Panc1 (cell line): ENCODE measurements around the gene WHRN. TPM values are rescaled to one million over a fixed set of nuclear protein-coding genes. Genes with fewer than 3 reads are reported as not detected.

ENCODE experiments used
- ATAC-seq: fragments of 200-7000 bp; cut with Tn5 transposase; 2 replicates; pipeline ENCODE4 v1.9.1; 2020; ENCODE audit warnings: mild to moderate bottlenecking, moderate library complexity
- BruUV-seq: library from RNA; stranded (reverse); fragments of 400-500 nt; replicated peaks from 2 replicates; lab custom pipeline; 2021; lab: Mats Ljungman, UMichigan
- CTCF ChIA-PET: fragments of 300-600 bp; sonication (Branson Sonifier 250); formaldehyde crosslinking; loops from one replicate; lab custom pipeline; 2022; ENCODE audit warnings: antibody characterized with exemption; lab: Charles Lee
- POLR2A ChIA-PET: fragments of 300-600 bp; sonication (Branson Sonifier 250); formaldehyde crosslinking; loops from one replicate; lab custom pipeline; 2022; ENCODE audit warnings: antibody characterized with exemption; lab: Charles Lee
- DNase-seq: peaks from one replicate; pipeline ENCODE4 v3.0.0-alpha.2; 2010; ENCODE audit warnings: low read depth, low spot score
- H3K27ac ChIP-seq: 2 replicates; pipeline ENCODE4 v1.5.1; 2011; ENCODE audit warnings: mild to moderate bottlenecking, low read length, inconsistent platforms
- H3K27me3 ChIP-seq: fragments of 200-500 bp; sonication (Bioruptor generic); 2 replicates; pipeline ENCODE4 v1.6.0; 2014; ENCODE audit warnings: low read length, inconsistent platforms; ENCODE audit not compliant: control insufficient read depth, insufficient read depth
- H3K36me3 ChIP-seq: fragments of 200-500 bp; sonication (Bioruptor generic); 2 replicates; pipeline ENCODE4 v1.5.1; 2014; ENCODE audit warnings: inconsistent platforms, mild to moderate bottlenecking, low read length, moderate library complexity; ENCODE audit not compliant: control insufficient read depth, insufficient read depth
- H3K4me1 ChIP-seq: 2 replicates; pipeline ENCODE4 v1.5.1; 2011; ENCODE audit warnings: inconsistent platforms, mild to moderate bottlenecking, low read length, moderate library complexity; ENCODE audit not compliant: control insufficient read depth, insufficient read depth
- H3K4me3 ChIP-seq, 2 experiments: 2 replicates each; pipeline ENCODE4 v1.5.1; 2011 to 2012; ENCODE audit warnings: low read depth in 2 of 2, low read length in 2 of 2, mild to moderate bottlenecking in 2 of 2, inconsistent platforms in 1 of 2, moderate library complexity in 1 of 2
- H3K9me3 ChIP-seq: fragments of 200-500 bp; sonication (Bioruptor generic); 2 replicates; pipeline ENCODE4 v1.5.1; 2014; ENCODE audit warnings: low read depth, mild to moderate bottlenecking, inconsistent platforms, low read length, moderate library complexity; ENCODE audit not compliant: control insufficient read depth, insufficient read depth
- POLR2AphosphoS5 ChIP-seq: IDR thresholded peaks from 2 replicates; pipeline ENCODE4 v1.6.1; 2012; ENCODE audit warnings: mild to moderate bottlenecking, low read depth, low read length, moderate library complexity
- SIN3A ChIP-seq: IDR thresholded peaks from 2 replicates; pipeline ENCODE4 v1.6.1; 2012; ENCODE audit warnings: low read depth, mild to moderate bottlenecking, low read length, moderate library complexity, borderline replicate concordance; ENCODE audit not compliant: insufficient read depth
- TCF7L2 ChIP-seq: IDR thresholded peaks from 2 replicates; pipeline ENCODE4 v1.6.1; 2011; ENCODE audit warnings: mild to moderate bottlenecking, low read depth, low read length, inconsistent platforms
- in situ Hi-C: cut with HindIII; loops from 2 replicates; pipeline ENCODE4 v1.10.0; 2016; ENCODE audit warnings: low sequenced_read_pairs, low pct_unique_long_range_greater_than_20kb
- intact Hi-C: fragments of 100-400 bp; cut with micrococcal nuclease; formaldehyde crosslinking; loops from one replicate; pipeline ENCODE4 v1.10.0; 2022; ENCODE audit not compliant: unreplicated experiment
- total RNA-seq: library from RNA; stranded (reverse); gene quantifications from one replicate; pipeline ENCODE4 v1.2.1, GENCODE V29; 2021; ENCODE audit not compliant: unreplicated experiment
- TF ChIP-seq, protein P1 (sequence below), 2 experiments: IDR thresholded peaks; 2 replicates each; pipeline ENCODE4 v1.6.1; 2011 to 2012; ENCODE audit warnings: low read depth in 2 of 2, control low read depth in 1 of 2, low read length in 1 of 2, mild to moderate bottlenecking in 1 of 2, moderate library complexity in 1 of 2; ENCODE audit not compliant: insufficient read depth in 1 of 2
- TF ChIP-seq, protein P2 (sequence below): fragments of 450-650 bp; IDR thresholded peaks from 2 replicates; pipeline ENCODE4 v1.5.1; 2017; ENCODE audit warnings: mild to moderate bottlenecking

WHRN gene
- total RNA-seq, 1 experiment from 2014 or later: 18.0 TPM

DNA sequence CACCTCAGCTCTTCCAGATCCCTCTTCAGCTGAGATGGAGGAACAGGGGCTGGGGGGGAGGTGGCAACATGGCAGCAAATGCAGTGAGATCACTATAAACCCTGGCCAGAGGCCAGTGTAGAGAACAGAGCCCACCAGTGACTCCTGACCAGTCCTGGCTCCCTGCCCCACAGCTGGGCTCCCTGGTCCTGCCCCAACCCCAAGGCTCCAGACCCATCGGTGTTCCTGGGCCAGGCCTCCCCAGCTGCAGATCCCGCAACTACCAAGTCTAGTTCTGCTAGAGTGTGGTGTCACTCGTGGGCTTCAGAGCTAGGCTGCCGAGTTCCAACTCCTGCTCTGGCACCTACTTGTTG lies 134.3 kb downstream of the WHRN start:
- Histone ChIP-seq H3K4me3 (no peak overlapping the region), H3K27ac (no peak overlapping the region), H3K4me1 (peaks cover 3% of the 10 kb centered on the region), H3K36me3 (no peaks in the 10 kb centered on the region), H3K9me3 (no peaks in the 10 kb centered on the region), H3K27me3 (no peaks in the 10 kb centered on the region)
- CTCF ChIA-PET: no interaction called here
- ATAC-seq: no peak
- POLR2A ChIA-PET: no interaction called here
- in situ Hi-C loops (no loop called here), intact Hi-C loops (no loop called here)
- DNase-seq: no peak
- no TSS peak for BruUV-seq
- TF ChIP-seq, protein P1, sequence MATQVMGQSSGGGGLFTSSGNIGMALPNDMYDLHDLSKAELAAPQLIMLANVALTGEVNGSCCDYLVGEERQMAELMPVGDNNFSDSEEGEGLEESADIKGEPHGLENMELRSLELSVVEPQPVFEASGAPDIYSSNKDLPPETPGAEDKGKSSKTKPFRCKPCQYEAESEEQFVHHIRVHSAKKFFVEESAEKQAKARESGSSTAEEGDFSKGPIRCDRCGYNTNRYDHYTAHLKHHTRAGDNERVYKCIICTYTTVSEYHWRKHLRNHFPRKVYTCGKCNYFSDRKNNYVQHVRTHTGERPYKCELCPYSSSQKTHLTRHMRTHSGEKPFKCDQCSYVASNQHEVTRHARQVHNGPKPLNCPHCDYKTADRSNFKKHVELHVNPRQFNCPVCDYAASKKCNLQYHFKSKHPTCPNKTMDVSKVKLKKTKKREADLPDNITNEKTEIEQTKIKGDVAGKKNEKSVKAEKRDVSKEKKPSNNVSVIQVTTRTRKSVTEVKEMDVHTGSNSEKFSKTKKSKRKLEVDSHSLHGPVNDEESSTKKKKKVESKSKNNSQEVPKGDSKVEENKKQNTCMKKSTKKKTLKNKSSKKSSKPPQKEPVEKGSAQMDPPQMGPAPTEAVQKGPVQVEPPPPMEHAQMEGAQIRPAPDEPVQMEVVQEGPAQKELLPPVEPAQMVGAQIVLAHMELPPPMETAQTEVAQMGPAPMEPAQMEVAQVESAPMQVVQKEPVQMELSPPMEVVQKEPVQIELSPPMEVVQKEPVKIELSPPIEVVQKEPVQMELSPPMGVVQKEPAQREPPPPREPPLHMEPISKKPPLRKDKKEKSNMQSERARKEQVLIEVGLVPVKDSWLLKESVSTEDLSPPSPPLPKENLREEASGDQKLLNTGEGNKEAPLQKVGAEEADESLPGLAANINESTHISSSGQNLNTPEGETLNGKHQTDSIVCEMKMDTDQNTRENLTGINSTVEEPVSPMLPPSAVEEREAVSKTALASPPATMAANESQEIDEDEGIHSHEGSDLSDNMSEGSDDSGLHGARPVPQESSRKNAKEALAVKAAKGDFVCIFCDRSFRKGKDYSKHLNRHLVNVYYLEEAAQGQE (IDR thresholded peaks at IDR 0.05; ENCODE audit: insufficient read depth in 1 of 2, low read depth in 2 of 2, low read length in 1 of 2): no peak
- TF ChIP-seq POLR2AphosphoS5: no peak
- no peak for TF ChIP-seq SIN3A
- TF ChIP-seq, protein P2, sequence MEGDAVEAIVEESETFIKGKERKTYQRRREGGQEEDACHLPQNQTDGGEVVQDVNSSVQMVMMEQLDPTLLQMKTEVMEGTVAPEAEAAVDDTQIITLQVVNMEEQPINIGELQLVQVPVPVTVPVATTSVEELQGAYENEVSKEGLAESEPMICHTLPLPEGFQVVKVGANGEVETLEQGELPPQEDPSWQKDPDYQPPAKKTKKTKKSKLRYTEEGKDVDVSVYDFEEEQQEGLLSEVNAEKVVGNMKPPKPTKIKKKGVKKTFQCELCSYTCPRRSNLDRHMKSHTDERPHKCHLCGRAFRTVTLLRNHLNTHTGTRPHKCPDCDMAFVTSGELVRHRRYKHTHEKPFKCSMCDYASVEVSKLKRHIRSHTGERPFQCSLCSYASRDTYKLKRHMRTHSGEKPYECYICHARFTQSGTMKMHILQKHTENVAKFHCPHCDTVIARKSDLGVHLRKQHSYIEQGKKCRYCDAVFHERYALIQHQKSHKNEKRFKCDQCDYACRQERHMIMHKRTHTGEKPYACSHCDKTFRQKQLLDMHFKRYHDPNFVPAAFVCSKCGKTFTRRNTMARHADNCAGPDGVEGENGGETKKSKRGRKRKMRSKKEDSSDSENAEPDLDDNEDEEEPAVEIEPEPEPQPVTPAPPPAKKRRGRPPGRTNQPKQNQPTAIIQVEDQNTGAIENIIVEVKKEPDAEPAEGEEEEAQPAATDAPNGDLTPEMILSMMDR: no peak
- TF ChIP-seq TCF7L2: no peak

DNA sequence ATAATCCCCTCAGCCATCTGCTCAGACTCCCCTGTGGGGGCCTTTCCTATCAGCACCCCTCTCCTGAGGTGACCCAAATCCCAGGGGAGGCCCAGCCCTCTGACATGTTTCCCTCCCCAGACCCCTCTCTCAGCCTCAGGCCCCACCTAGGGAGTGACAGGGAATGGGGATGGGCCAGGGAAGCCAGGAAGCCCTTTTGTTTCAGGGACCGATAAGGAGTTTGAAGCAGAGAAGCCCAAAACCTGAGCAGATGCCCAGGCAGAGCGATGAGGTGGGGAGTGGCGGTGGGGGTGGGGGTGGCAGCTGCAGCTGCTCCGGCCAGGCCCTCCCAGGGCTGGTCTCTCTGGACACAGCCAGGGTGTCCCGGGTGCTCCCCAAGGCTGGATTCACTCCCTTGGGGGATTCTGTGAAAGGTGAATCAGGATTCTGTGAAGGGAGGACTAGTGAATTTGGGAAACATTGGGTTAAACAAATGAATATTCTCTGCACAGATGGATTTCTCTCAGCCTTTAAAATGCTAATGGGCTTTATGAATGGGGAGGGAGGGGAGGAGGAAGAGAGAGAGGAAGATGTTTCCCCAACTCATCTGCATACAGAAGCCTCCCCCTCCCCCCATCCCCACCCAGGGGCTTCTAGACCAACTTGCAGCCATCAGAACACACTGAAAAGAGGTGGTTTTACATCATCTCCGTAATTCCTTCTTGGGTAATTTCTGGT lies 134.9 kb downstream of the WHRN start:
- intact Hi-C loops (no loop called here), in situ Hi-C loops (no loop called here)
- TF ChIP-seq SIN3A (no peak), TCF7L2 (no peak), POLR2AphosphoS5 (no peak)
- TF ChIP-seq, protein P2: no peak
- TF ChIP-seq, protein P1 (IDR thresholded peaks at IDR 0.05; ENCODE audit: insufficient read depth in 1 of 2, low read depth in 2 of 2, low read length in 1 of 2): no peak
- ChIA-PET POLR2A (no interaction called here), CTCF (no interaction called here)
- no peak overlapping the region for H3K27ac ChIP-seq
- ATAC-seq (no peak), DNase-seq (no peak)
- BruUV-seq: no TSS peak
- H3K4me1 ChIP-seq: peaks cover 3% of the 10 kb centered on the region
- no peaks in the 10 kb centered on the region for H3K9me3 ChIP-seq
- H3K4me3 ChIP-seq: no peak overlapping the region
- no peaks in the 10 kb centered on the region for H3K36me3 ChIP-seq
- no peaks in the 10 kb centered on the region for H3K27me3 ChIP-seq
